ENCODE results near the gene CD274.
"Not testable (repeated sequence)": the region's sequence is repeated elsewhere in the genome, so short reads cannot be mapped to it uniquely, and the experiment has no call there.

The CD274 gene

DNA sequence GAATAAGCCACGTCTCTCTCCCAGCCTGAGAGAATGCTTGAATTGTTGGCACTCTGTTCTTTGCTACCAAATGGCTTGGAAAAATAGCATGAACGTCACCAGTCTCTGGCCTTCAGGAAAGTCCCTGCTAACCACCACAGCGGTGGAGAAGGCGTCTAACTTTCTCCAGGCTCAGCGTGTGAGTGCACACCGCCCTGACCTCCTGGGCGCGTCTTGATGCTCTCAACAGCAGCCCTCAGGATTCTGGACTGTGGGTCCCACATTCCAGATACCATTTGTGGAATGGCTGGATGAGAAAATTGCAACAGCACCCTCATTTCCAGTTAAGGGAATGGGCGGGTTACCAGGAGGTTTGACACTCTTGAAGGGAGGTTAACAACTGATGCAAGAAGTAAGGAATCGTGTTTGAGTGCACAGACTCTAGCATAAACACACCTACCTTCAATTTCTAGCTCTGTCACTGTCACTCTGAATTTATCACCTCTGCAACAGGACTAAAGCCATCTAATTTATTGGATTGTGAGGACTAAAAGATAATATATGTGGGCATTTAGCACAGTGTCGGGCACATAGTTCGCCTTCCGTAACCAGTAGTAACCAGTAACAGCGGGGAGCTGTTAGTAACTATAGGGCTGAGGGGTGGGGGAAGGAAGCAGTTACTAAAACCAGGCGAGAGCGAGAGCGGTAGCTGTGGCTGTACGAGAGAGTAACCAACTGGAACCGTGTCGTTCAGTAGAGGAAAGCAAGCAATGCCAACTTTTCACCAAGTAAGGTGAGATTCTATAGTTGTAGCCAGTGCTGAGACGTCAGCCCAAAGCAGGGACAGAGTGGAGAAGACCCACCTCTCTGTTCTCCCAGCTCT is 11.8 kb upstream of the CD274 start:
- DNase-seq (ENCODE audit: low read depth): no peak

DNA sequence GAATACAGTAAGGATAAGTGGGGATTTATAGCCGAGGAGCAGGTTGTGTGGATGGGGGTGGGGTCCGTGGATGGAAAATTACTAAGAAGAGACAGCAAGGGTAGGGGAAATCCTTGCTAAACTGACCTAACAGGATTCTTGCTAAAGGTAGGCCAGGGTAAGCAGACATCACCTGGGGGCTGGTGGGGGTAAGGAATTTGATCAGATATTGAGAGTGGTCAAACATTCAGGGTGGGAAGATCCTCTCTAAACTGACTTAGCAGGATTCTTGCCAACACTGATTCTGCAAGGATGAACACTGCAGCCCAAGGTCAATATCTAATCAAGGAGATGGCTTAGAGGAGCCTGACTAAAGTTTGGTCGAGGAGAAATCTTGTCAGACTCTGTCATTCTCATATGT is 9.9 kb upstream of the CD274 start:
- DNase-seq (ENCODE audit: low read depth): no peak

DNA sequence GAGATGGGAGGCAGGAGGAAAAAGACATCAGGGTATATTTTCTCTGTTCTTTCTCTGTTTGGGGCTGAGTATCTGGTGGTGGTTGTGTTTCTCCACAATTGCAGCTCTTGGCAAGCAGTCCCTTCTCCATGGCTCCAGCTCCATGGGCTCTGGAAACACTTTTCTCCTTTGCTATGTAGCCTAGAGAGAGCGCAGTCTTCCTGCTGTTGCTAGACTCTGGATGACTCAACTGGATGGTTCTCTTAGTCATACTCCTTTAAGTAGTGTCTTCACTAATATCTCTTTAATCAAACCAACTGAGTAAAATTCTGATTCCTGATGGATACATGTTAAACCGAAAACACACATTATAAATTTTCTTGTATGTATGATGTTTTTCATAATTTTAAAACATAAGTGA is 9.3 kb upstream of the CD274 start:
- no peak for DNase-seq (ENCODE audit: low read depth)

DNA sequence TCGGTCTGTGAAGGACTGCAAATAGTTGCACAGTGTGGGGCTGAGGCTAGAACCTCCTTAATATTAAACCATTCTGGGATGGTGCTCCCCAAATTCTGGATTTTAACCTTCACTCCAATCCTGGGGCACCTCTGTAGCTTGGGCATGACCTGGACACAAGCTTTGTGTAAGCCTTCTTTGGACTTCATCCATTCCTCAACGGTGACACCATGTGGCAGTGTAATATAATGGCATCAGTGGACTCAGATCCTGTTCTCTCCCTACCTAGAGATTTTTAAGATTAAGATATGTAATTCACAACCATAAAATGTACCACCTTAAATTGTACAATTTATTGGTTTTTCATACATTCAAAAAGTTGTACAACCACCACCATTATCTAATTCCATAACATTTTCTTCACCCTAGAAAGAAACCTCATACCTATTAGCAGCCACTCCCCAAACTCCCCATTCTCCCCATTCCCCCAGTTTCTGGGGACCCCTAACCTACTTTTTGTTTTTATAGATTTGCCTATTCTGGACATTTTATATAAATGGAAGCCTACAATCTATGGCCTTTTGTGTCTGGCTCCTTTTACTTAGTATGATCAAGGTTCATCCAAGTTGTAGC is 7.8 kb upstream of the CD274 start:
- no peak for DNase-seq (ENCODE audit: low read depth)

DNA sequence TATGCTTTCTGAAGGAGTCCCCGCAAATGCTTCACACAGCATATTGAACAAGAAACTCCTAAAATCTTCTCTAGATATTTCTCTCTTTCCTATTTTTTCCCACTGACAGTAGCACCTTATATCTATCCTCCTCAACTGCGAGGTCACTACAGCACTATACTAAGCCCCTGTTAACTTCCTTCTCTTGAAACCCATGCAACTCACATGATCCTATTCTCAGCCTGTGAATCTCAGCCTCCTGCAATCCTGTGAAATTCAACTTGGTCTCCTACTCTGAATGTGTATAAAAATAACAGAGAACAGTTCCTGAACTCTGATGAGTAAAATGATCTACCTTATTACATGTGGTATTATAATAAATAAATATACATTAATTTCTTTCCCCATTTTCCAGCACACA is 6.5 kb upstream of the CD274 start:
- DNase-seq (ENCODE audit: low read depth): no peak

DNA sequence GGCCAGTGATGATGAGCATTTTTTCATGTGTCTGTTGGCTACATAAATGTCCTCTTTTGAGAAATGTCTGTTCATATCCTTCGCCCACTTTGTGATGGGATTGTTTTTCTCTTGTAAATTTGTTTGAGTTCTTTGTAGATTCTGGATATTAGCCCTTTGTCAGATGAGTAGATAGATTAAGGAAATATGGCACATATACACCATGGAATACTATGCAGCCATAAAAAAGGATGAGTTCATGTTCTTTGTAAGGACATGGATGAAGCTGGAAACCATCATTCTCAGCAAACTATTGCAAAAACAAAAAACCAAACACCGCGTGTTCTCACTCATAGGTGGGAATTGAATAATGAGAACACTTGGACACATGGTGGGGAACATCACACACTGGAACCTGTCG is 5.2 kb upstream of the CD274 start:
- DNase-seq (ENCODE audit: low read depth): not testable (repeated sequence)

DNA sequence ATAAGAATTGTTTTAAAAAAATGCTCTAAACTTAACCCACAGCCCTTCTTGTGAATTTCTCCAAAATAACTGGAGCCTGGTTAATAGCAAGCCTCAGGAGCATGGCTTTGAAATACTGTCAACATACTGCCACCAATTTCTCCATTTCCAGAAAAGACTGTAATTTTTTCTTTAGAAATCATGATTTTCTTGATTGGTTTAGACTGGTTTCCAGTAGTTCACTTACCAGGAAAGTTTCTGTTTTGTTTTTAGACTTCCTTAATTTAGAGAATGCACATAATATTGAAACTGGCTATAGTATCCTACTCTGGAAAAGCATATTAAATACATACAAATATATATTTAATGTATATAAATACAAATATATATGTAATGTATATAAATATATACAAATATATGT is 4.5 kb upstream of the CD274 start:
- no peak for DNase-seq (ENCODE audit: low read depth)

DNA sequence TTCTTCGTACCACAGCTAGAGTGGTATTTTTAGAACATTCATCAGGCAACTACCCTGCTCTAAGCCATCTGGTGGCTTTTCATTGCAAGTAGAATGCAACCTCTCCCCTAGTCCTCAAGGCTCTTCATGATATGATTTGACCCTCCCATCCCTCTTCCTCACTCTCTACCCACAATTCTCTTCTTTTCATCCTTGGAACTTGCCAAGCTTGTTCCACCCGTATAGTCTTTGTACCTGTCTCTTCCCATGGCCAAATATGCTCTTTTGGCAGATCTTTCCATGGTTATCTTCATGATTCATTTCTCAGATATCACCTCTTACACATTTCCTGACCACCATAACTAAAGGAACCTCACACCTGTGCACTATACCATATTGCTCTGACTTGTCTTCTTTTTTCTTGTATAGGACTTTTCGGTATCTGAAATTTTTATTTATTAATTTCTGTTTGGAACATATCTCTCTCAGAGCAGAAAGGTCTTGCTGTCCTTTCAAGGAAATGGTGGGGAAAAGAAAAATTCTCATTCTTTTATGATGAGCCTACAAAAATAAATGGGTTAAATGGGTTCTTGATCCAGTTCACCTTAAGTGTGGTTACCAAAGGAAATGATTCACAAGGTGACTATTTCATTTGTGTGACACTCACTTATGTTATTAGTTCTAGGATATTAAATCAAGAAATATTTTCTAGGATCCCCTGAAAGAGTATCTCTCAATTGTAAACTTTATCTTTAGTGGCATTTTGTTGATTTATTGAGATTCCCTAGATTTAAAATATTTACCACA is 3.7 kb upstream of the CD274 start:
- no peak for DNase-seq (ENCODE audit: low read depth)

DNA sequence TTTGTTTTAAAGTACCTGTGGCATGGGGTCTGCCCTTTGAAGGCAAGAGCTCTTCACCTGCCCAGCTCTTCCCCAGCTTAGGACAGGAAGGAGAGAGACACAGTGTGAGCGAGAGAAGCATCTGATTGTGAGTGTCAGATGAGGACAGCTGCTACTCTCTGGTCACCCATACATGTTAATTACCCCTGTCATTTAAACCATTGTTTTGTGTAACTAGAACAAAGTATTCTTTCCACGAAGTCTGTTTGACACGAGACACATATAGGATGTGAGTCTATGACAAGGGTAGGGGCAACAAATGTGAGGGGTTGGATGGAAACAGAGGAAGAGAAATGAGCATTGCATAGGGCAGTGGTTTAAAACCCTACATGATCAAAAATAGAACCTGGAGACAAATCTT is 3.0 kb upstream of the CD274 start:
- no peak for DNase-seq (ENCODE audit: low read depth)

DNA sequence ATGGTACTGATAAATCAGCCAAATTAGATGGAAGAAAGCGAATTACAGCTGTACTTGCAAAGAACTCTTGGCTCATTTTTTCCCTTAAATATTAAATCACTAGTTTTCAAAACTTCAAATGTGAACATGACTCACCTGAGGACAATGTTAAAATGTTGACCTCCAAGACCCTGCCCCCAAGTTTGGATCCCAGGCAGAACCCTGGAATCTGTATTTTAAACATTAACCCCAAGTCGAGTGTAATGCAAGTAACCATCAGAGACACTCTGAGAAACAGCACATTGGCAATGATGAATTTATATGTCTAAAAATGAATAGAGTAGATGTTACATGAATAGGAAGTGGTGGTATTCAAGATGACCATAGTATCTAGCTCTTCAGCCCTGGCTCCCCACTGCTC is 2.3 kb upstream of the CD274 start:
- DNase-seq (ENCODE audit: low read depth): no peak

DNA sequence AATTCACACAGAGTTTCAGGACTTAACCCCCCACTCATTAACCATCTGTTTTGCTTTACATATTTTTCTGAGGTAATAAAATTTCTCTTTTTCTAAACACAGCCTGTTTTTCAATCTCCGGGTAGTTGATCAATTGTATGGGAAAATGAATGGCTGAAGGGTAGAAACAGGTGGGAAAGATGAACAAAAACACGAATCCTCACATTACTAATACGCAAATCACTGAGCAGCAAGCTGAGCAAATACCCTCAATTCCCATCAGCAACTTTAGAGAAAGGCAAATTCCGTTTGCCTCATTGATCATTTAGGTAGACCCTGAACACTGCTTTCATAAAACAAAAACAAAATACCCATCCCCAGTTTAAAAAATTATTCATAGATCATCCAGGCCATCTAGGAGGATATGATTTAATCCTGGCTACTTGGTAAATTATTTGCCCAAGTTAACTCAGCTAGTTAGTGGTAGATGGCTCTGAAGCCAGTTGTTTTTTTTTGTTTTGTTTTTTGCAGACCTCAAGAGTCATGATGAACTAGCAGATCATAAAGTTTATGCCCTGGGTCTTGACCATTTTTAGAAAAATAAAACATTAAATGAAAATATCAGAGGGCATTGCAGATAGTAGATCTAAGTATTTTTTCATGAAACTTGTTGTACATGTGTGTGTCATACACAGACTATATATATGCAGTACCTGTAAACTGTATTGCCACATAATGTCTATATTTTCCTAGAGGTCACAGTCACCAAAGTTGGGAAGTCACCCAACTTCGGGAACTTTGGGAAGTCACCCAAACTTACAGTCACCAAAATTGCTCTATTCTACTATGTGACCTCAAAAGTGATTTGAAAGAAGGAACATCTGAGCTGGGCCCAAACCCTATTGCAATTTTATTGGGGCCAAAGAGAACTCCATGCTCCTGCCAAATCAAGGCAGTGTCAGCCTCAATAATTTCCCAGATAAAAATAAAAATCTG is 1.6 kb upstream of the CD274 start:
- no peak for DNase-seq (ENCODE audit: low read depth)

DNA sequence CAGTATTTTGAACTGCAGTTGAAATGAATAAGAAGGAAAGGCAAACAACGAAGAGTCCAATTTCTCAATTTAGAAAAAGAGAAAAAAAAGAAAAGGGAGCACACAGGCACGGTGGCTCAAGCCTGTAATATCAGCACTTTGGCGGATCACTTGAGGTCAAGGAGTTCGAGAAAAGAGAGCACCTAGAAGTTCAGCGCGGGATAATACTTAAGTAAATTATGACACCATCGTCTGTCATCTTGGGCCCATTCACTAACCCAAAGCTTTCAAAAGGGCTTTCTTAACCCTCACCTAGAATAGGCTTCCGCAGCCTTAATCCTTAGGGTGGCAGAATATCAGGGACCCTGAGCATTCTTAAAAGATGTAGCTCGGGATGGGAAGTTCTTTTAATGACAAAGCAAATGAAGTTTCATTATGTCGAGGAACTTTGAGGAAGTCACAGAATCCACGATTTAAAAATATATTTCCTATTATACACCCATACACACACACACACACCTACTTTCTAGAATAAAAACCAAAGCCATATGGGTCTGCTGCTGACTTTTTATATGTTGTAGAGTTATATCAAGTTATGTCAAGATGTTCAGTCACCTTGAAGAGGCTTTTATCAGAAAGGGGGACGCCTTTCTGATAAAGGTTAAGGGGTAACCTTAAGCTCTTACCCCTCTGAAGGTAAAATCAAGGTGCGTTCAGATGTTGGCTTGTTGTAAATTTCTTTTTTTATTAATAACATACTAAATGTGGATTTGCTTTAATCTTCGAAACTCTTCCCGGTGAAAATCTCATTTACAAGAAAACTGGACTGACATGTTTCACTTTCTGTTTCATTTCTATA is 602 bp upstream of the CD274 start:
- no peak for DNase-seq (ENCODE audit: low read depth)

DNA sequence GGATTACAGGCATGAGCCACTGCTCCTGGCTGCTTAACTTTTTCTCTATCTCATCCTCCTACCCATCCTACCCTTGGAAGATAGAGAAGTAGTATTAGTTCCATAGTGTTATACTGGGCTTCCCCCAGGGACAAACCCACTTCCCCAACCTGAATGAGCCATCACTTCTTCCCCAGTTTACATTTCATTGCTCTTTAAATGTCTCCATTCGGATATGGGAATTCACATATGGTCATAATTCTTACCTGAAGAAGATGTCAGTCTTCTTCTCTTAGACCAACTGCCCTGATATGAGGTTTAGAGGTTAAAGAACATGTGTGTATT is 1.9 kb downstream of the CD274 start:
- no peak for DNase-seq (ENCODE audit: low read depth)

DNA sequence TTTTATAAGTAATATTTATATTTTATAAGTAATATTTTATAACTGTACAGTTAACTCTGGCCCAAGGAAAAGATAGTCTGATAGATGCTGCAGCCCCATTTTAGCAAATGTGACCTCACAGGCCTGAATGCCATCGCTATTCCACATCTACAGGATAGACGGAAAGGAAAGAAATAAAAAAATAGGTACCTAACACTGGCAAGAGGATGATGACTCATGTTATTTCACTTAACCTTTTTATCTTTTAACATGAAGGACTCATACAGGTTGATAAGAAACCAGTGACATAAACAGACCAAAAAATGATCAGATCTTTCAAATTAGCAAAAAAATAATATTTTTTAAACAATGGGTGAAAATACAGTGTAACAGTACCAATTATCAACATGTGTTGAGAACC is 2.7 kb downstream of the CD274 start:
- no peak for DNase-seq (ENCODE audit: low read depth)

DNA sequence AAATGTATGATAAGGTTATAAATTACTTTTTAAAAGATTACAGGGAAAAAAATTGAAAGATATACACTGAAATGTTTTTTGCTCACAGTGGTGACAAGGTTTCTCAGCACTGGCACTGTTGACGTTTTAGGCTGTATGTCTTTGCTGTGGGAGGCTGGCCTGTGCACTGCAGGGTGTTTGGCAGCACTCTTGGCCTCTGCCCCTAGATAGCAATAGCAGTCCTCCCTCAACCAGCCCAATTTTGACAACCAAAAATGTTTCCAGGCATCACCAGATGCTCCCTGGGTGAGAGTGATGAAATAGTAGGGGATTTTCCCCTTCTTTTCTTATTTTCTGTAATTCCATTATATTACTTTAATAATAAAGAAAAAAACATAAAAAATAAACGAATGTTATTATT is 3.3 kb downstream of the CD274 start:
- no peak for DNase-seq (ENCODE audit: low read depth)

DNA sequence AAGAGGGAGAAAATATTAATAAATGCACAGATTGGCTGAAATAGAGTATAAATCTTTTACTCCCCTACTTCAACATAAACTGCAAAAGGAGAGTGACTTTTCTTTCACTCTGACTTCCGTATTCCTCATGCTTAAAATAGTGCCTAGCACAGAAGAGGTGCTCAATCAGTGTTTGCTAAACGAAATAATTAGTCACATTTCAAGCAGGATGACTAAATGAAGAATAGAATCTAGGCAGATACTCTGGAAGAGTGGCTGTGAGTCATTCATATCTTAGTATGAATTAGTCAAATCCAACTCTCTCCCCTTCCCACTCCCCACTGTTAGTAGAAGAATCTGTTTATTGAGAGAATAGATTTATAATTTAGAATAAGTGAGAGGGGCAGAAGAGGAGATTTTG is 4.8 kb downstream of the CD274 start:
- no peak for DNase-seq (ENCODE audit: low read depth)

DNA sequence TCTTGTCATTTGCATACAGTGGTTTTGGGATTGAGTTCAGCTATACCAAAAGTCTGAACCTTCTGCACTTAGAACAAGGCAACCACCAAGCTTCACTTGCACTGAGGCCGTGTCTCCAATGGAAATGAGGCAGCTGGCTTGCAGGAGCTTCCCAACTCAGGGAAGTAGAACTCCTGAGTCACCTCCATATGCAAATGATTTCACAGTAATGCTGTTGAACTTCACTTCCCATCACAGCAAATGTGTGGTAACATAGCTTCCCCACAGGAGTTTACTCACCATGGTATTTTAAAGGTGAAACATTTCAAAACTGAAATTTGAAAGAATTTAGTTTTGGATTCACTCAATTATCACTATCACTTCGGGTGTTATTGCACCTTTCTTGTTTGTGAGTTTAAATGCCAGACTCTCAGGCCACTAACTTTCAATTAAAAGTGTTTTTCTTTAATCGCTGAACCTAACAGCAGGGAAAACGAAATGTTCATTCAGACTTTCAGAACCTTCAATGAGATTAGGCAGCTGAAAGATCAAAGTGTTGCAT is 9.0 kb downstream of the CD274 start:
- DNase-seq (ENCODE audit: low read depth): no peak

DNA sequence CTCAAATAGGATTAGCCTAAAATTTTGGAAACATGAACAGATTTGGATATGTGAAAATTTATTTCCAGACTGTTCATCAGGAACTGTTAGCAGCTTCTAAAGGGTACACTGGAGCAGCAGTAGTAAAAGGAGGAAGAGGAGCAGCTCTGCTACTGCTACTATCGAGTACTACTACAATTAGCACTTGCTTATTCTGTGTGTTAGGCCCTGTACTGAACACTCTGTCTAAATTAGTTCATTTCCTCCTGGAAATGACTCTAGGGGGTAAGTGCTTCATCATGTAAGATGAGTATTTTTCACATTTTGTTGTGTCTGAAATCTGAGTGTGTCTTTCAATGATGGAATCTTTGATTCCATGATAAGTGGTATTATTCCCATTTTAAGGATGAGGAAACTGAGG is 9.8 kb downstream of the CD274 start:
- DNase-seq (ENCODE audit: low read depth): no peak

DNA sequence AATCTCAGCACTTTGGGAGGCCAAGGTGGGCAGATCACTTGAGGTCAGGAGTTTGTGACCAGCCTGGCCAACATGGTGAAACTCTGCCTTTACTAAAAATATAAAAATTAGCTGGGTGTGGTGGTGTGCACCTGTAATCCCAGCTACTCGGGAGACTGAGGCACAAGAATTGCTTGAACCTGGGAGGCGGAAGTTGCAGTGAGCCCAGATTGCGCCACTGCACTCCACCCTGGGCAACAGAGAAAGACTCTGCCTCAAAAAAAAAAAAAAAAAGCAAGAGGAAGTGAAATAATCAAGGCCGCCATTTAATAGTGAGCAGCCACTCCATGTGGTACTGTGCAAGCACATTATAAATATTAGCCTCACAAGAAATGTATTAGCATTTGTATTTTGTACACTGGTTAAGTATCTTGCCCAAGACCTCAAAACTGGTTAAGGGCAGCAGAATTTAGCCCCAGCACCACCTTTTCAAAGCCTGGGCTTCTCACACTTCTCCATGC is 14.5 kb downstream of the CD274 start:
- DNase-seq (ENCODE audit: low read depth): not testable (repeated sequence)

DNA sequence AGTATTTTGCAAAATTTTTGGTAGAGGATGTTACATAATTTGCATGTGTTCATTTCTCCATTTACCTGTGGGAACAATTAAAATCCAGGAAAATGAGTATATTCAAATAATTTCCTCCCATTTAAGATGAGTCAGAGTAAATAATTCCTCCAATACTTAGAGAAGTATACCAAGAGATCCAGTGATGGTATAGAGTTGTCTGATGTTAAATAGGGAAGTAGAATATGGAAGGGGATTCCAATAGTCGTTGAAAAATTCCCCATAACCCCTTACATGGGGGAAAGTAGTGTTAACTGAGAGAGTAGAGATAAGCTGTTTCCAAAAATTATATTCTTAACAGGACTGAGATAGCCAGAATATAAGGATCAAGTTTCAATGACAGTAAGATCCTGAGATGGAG is 15.7 kb downstream of the CD274 start:
- no peak for DNase-seq (ENCODE audit: low read depth)

DNA sequence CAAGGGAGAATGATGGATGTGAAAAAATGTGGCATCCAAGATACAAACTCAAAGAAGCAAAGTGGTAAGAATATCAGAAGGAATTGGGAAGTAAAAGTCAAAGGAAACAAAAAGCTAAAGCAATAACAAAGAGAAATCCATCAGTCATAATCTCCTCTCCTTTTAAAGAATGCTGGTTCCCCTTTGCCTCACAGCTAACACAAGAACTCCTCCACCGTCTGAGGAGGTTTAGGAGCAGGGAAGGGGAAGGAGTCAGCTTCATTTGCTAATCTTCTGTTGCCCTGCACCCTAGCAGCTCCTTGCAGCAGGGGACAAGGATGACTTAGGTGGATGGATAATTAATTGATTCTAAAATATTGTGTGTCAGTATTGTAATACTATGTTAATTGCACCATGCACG is 16.4 kb downstream of the CD274 start:
- no peak for DNase-seq (ENCODE audit: low read depth)
